Measurements from ENCODE around the gene IPPK.
A peak's percentile ranks its signal among the peaks of the same experiment; 100 is the strongest.

IPPK gene, protein sequence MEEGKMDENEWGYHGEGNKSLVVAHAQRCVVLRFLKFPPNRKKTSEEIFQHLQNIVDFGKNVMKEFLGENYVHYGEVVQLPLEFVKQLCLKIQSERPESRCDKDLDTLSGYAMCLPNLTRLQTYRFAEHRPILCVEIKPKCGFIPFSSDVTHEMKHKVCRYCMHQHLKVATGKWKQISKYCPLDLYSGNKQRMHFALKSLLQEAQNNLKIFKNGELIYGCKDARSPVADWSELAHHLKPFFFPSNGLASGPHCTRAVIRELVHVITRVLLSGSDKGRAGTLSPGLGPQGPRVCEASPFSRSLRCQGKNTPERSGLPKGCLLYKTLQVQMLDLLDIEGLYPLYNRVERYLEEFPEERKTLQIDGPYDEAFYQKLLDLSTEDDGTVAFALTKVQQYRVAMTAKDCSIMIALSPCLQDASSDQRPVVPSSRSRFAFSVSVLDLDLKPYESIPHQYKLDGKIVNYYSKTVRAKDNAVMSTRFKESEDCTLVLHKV

DNA sequence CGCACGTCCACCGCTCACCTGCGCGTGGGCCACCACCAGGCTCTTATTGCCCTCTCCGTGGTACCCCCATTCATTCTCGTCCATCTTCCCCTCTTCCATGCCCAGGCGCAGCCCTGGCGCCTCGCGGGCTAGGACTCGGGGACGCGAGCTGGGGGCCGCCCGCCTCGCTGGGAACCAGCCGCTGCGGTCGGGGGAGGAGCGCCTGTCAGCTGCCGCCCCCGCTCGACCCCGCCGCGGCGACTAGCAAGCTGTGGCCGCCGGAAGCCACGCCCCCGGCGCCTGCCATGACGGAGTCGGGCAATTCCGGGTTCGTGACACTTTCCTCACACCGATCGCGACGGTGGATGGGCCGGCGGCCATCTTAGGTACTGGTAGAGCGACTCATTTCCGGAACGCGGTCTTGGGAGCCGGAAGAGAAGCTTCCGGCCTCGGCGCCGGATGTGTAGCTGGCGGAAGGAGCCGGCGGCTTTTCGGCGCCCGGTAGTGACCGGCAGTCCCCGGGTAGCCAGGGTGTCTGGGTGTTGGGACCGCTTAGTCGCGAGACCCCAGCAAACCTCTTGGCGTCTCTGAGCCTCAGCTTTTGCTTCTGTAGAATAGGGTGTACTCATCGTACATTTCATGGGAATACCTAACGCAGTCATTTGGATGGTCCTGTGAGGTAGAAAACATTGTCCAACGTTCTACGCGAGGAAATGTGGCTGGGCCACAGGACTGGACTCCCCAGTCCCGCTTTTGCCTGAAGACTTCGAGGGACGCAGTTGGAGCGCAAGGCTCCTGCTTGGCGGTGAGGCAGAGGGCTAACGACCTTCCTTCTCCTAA, at the start of gene IPPK:
TSS of gene IPPK (minus strand) at position 242 of the 819 bp plus-strand sequence. CDS start at position 99, 143 bp downstream.
- DNase-seq = peak; percentile 98

DNA sequence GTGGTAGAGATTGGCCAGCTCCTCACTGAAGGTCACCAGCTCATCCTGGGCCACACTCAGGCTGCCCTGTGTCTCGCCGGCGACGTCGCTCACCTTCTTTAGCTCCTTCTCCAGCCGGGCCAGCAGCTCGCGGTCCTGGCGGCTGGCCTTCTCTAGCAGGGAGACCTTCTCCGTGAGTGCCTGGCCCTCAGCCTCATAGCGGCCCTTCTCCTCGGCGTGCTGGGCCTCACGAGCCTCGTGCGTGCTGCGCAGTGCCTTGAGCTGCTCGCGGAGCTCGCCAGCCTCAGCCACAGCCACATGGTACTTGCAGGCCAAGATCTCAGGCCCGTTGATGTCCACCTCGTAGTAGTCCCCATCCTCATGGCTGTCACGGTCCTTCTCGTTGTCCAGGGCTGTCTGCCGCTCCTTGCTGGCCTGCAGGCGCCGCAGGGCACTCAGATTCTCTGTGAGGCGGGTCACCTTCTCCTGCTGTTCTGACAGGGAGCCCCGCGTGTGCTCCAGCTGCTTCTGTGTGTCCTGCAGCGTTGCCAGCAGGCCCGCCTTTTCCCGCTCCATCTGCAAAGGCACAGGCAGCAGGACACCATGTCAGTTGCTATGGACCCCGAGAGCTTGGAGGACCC, 49.2 kb upstream of the IPPK start:
- no peak for DNase-seq

DNA sequence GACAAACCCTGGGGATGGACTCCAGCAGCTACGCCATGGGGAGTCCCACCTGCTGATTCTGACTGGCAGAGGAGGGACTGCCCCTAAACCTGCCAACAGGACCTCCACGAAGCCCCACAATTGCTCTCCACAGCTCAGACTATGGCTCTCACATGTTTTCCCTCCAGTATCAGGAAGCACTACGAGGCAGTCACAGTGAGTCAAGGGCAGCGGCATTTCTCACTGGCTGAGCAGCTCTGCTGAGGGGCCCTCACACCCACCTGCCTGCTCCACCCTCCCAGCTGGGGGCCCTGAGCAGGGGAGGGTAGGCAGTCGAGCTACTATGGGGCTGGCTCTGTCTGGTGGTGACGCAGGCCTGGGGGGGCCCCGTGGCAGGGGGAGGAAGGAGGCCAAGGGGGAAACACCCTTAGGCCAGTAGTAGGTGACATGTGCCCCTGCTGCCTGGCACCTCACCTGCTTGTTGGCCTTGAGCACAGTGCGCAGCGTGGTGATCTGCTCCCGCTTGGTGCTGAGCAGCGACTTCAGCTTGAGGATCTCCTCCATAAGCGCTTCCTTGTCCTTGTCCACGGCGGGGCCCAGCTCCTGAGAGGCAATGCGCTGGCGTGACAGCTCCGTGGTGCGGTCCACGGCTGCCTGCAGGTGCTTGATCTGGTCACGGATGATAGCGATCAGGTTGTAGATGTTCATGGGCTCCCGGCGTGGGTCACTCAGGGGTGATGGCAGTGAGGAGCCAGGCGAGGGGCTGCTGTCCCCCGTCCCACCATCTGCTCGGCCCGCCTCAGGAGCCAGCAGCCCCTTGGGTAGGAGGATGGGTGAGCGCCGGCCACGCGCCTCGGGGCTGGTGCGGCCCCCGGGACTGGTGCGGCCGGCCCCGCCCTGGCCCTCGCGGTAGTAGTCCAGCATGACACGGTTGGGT, 48.4 kb upstream of the IPPK start:
- no peak for DNase-seq

DNA sequence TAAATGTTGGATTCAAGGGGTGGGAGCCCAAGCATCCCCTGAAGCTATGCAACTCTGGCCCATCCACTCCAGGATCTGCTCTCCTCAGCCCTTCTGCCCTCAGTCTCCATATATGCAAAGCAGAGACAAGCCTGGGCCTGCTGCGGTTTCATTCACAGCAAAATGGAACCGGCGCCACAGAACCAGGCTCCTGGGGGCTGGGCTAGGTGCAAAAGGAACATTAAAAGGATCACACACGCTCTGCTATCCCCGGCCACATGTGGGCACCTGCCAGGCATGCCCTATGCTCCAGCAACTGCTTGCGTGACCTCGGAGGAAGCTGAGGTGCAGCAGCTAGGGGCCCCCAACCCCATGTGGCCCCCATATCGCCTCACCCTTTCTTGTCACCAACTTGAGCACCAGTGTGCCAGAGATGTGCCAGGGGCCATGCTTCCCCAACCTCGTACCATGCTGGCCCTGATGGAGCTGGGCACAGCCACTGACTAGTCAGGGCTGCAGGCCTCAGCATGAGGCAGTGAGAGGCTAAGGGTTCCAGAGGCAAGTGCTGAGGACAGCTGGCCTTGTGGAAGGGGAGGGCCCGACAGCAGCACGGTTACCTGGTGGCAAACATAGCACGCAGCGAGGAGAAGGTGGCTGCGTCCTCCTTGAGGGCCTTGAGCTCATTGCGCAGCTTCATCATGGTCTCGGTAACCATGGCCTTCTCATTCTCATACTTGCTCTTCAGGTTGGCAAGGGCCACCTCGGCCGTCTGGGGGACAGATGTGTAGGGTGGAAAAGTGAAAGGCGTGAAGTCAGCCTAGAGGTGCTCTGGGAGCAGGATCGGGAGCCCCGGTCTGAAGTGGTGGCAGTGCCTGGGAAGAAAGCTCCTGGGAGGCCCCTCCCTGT, 47.5 kb upstream of the IPPK start:
- DNase-seq = no peak

DNA sequence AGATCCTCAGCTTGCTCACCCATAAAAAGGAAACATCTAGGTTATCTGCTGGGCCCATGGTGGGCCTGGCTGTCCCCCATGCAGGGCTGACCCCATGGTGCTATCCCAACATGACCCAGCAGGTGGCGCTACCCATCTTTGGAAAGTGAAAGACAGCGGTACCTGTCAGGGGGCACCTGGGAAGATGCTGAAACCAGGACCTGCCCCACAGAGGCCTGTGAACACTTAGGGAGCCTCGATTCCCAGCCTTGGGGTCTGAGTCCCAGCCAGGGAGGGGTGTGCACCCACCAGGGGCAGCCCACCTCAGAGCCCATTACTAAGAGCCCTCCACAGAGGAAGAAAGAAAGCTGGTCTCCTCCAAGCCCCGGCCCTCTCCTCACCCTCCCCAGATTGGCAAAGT, 46.6 kb upstream of the IPPK start:
- peak; percentile 88 for DNase-seq

DNA sequence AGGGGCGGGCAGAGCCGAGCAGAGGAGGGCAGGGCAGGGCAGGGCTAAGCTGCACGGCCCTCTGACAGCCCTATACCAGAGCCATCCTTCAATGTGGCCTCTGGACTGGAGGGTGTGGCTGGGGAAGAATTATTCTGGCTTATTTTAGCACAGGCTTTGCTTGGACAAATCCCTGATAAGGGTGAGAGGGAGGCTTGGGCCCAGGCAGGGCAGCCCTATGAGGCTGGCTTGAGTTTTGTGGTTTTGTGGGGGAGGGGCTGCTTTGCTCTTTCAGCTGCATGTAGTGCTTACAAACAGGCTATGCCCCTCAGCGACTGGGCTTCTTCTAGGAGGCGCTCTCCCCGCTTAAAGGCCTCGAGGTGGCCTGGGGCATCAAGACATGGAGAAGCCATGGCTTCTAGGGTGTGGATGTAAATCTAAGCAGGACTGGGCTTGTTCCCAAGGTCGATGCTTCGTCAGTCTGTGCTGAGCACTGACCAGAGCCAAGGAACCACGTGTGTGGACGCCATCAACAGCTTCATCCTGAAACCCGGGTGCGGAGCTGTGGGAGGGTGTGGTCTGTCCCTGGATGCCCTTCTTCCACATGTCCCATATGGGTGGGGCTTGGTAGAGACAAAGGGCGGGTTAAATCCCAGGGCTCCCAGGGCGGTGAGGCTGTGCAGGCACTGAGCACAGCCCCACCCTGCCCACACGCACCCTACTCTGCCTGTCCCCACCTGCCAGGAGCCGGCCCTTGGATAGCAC, 45.7 kb upstream of the IPPK start:
- no peak for DNase-seq

DNA sequence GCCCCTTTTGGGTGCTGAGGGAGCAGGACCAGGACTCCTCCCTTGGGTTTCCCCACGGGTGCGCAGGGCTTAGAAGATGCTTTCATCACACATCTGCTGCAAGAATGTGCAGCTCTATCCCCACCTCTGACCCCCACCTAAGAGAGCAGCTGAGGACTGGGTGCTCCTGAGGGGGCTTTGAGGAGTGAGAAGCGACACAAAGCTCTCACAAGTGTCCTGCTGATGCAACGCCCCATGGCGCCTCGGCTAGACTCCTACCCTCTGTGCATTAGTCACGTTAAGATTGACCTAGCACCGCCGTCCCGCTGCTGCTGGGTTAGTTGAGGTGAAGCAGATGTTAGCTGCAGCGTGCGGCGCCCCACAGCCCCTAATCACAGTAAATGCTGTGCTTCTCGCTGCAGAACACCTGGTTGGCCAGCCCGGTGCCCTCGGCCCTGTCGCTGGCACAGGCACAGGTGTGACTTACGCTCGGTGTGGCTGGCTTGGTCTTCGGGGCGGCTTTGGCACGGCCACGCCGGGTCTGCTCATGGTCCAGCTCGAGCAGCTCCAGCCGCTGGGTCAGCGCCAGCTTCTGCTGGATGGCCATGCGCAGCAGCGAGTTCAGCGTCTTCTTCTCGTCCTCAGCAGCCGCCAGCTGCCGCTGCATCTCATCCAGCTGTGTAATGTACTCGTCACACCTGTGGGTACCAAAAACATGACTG, 45.0 kb upstream of the IPPK start:
- DNase-seq = no peak

DNA sequence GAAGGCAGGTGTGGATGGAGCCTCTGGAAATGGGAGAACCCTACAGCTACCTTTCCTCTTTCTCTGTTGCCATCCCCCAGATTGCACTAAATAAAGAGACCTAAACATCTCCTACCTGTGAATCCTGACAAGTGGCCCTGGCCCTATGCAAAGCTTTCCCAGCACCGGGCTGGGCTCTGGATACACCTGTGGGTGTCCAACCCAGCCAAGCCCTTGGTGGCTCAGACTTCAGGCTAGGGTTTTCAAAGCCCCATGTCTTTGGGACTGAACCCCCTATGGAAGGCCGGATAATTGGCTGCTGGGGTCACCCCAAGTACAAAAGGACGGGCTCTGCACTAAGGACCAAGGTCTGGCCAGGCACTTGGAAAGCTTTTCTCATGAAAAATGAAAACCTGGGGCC, 44.1 kb upstream of the IPPK start:
- no peak for DNase-seq

DNA sequence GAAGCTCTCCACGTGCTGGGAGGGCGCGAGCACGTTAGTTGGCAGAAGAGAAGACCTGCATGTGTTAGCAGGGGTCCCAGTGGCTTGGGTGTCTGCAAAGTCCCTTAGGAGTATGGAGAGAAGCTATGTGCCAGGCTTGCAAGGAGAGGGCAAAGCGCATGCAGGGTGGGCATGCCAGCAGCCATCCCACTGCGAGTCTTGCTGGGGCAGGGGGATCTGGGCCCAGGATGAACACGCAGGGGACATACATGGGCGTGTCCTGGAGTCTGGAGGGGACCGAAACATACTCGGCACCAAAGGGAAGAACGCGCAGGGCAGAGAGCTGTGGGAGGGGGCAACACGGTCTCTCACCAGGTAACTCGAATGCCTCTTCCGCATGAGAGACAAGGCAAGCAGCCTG, 43.6 kb upstream of the IPPK start:
- no peak for DNase-seq

DNA sequence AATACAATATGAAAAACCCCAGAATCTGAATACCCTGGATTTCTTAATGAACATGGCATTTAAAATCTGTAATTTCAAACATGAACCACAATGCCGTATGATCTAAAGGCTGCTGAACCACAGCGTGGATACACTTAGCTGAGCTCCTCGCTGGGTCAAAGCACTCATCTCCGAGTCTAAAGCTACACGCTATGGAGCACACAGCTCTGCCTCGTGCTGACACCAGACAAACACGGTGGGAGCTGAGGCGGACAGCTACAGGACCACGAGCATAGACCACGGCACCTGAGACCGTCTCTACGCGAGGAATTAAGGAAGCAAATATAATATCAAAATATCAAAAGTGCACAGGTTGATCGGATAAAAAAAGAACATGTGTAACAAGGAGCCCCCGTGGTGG, 42.8 kb upstream of the IPPK start:
- no peak for DNase-seq

DNA sequence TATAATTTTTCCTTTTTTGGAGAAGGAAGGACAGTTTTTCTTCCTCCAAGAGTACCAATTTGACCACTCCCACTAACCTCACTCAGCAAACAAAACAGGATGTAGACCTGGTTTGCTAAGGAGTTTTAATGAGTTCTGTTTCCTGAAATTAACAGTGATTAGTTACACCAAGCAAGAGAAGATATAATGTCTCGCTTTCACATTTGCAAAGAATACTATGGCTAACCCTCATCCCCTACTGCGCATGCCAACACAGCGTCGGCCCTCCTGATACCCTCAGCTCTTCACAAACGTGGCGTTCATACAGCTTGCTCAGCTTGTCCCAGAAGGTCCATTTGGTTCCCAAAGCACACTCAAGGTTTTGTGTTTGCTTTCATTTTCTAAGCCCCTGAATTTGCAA, 41.9 kb upstream of the IPPK start:
- no peak for DNase-seq

DNA sequence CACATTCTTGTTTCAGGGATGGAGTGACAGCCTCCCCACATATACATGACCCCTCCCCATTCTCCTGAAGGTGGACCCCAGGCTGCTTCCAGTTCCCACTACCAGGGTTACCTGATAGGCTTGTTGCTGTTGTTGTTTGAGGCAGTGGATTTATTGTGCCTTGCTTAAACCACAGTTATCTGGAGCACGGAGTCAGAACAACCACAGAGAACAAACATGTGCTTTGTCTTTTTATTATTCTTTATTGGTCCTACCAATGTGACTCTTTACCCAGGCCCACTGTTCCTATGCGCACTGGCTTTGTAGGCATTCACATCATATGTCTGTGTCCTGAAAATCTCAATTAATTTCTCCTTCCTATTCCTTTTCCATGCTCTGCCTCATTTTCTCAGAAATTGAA, 41.2 kb upstream of the IPPK start:
- DNase-seq = no peak

DNA sequence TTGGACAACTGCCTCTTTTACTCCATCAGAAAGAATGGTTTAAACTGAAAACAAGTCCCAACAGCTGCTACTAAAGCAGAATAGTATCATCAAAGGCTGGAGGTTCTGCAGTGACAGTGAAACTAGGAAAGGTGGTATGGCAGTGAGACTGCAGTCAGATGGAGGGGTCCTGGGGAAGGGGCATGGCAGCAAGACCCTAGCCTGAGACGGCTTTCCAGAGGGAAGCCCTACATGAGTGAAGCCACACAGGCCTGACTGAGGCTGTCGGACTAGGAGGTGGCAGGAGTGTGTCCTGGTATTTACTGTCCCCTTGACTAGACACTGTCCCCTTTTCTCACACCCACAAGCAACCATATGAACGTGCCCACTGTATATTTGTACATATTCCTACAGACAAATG, 40.4 kb upstream of the IPPK start:
- no peak for DNase-seq

DNA sequence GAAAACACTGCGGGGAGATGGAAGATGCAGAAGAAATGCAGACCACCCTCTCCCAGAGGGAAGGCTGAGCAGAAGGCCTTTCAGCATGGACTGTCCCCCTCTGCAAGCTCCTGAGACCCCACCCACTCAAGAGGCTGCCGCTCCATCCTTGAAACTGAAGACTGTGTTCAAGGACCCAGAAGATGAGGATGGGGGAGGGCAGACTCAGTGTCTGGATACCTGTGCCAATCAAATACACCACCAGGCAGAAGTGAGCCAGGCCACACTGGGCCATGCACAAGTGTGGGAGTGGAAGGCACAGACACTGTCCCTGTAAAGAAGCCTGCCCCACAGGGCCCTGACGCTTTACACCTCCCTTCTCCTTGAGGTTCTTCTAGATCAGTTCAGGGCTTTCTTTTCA, 40.0 kb upstream of the IPPK start:
- DNase-seq = no peak

DNA sequence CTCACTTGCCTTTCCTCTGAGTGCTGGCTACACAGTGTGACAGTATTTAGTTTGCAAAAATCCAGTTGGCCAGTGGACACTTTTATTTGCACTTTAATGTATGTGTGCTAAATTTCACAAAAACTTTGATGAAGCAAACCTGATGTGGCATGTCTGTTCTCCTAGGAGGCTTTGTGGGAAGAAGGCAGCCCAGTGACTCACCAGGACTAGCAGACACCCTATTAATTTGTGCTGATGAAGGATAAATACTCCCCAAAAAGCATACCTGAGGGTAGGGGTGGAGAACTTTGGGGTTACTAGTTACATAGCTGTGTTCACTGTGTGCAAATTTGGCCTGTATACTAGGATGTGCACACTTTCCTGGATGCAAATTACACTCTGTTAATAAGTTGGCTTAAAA, 39.3 kb upstream of the IPPK start:
- no peak for DNase-seq

DNA sequence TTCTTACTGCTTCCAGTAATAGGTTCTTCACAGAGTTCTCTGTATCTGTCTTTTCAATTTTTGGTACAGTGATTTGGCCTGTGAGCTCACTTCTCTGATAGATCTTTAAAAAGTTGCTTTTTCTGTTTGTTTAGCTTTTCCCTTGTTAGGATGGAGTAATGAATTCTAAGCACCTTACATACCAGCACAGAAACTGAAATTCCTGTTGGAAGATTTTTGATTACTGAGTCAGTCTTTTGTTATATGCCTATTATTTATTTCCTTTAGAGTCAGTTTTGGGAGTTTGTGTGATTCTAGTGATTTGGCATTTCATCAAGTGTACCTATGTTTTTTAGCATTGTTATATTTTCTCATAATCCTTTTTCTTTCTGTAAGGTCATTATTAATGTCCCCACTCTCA, 37.6 kb upstream of the IPPK start:
- DNase-seq = no peak

DNA sequence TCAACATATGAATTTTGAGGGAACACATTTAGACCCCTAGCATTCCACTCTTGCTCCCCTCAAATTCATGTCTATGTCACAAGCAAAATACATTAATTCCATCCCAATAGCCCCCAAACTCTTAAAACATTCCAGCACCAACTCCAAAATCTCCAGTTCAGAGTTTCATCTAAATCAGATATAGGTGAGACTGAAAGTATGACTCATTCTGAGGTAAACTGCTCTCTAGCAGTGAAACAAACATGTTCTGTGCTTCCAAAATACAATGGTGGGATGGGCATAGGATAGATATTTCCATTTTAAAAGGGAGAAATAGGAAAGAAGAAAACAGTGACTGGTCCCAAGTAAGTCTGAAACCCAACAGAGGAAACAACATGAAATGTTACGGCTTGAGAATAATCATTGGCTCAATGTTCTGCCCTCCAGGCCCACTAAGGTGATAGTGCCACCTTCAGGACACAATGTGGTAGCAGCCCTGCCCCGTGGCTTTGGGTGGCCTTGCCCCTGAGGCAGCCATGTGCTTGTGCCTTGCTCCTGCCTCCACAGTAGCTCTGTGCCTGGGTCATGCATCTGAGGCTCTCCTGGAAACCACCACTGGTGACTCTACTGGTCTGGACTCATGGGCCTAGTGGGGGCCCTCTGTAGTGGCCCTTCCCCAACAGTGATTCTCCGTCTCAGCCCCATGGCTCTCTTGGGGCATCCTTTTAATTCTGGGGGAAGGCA, 36.4 kb upstream of the IPPK start:
- DNase-seq = no peak

DNA sequence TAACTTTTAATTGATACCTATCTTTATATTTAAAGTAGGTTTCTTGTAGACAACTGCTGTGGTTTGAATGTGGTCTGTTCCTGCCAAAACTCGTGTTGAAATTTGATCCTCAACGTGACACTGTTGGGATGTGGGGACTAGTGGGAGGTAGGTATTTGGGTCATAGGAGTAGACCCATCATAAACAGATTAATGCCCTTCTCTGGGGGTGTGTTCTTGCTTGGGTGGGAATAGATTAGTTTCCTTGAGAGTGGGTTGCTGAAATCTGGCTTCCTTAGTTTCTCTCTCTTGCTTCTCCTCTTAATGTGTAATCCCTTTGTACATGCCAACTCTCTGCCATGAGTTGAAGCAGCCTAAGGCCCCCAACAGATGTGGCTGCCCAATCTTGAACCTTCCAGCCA, 34.6 kb upstream of the IPPK start:
- no peak for DNase-seq

DNA sequence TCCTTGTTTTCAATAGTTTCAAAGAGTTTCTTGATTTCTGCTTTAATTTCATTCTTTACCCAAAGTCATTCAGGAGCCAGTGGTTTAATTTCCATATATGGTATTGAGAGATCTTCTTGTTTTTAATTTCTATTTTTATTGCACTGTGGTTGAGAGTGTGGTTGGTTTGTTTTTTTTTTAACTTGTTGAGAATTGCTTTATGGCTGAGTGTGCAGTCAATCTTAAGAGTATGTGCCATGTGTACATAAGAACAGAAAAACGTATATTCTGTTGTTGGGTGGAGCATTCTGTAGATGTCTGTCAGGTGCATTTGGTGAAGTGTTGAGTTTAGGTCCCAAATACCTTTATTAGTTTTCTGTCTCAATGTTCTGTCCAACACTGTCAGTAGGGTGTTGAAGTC, 26.7 kb upstream of the IPPK start:
- no peak for DNase-seq

All from activated CD8-positive, alpha-beta memory T cell treated with anti-CD3 and anti-CD28 coated beads, Interleukin-2, amount 50 U/mL, for 4 hours (primary cell).